Liver (tissue), 3 donors: ENCODE results near the gene MYBPC2.

Experiments
- ATF3 ChIP-seq: IDR thresholded peaks from 2 replicates; pipeline ENCODE4 v1.6.1; 2016; ENCODE audit warnings: antibody characterized with exemption
- CTCF ChIP-seq: fragments of 150-350 bp; IDR thresholded peaks from 2 replicates; pipeline ENCODE4 v1.5.1; 2017; ENCODE audit warnings: improper control_type of control experiment, low read depth, low read length; ENCODE audit not compliant: missing input control
- EGR1 ChIP-seq, 2 donors: IDR thresholded peaks; 2 replicates each; pipeline ENCODE4 v1.6.1; 2016 to 2018; ENCODE audit warnings: antibody characterized with exemption in 2 of 2, low read depth in 2 of 2
- FOXA1 ChIP-seq: IDR thresholded peaks from 2 replicates; pipeline ENCODE4 v1.6.1; 2016; ENCODE audit warnings: antibody characterized with exemption
- FOXA2 ChIP-seq: IDR thresholded peaks from 2 replicates; pipeline ENCODE4 v1.6.1; 2016; ENCODE audit warnings: antibody characterized with exemption
- GABPA ChIP-seq, 2 donors: IDR thresholded peaks in 1 of 2; conservative IDR thresholded peaks in 1 of 2; 2 replicates each; pipeline ENCODE4 v1.6.1; 2016; ENCODE audit warnings: antibody characterized with exemption in 2 of 2, mild to moderate bottlenecking in 1 of 2, moderate library complexity in 1 of 2
- HNF4G ChIP-seq: IDR thresholded peaks from 2 replicates; pipeline ENCODE4 v1.6.1; 2016; ENCODE audit warnings: antibody characterized with exemption
- JUND ChIP-seq, 2 donors: IDR thresholded peaks; 2 replicates each; pipeline ENCODE4 v1.6.1; 2016; ENCODE audit warnings: antibody characterized with exemption in 2 of 2
- MAX ChIP-seq: IDR thresholded peaks from 2 replicates; pipeline ENCODE4 v1.6.1; 2016; ENCODE audit warnings: antibody characterized with exemption
- RAD21 ChIP-seq, 2 donors: IDR thresholded peaks; 2 replicates each; pipeline ENCODE4 v1.6.1; 2016; ENCODE audit warnings: antibody characterized with exemption in 2 of 2, mild to moderate bottlenecking in 2 of 2
- REST ChIP-seq: IDR thresholded peaks from 2 replicates; pipeline ENCODE4 v1.6.1; 2016; ENCODE audit warnings: antibody characterized with exemption, mild to moderate bottlenecking
- TAF1 ChIP-seq: conservative IDR thresholded peaks from 2 replicates; pipeline ENCODE4 v1.6.1; 2016; ENCODE audit warnings: antibody characterized with exemption, mild to moderate bottlenecking
- YY1 ChIP-seq: IDR thresholded peaks from 2 replicates; pipeline ENCODE4 v1.6.1; 2016; ENCODE audit warnings: antibody characterized with exemption, mild to moderate bottlenecking
- ZBTB33 ChIP-seq: IDR thresholded peaks from 2 replicates; pipeline ENCODE4 v1.6.1; 2016; ENCODE audit warnings: antibody characterized with exemption
- donor health status: healthy.
- donor health status: healthy.

GRCh38 chr19:50453243-50453642 lies 20.6 kb downstream of the MYBPC2 start:
- TF ChIP-seq CTCF (no peak), FOXA1 (no peak), YY1 (no peak), TAF1 (no peak), ZBTB33 (no peak), ATF3 (no peak), REST (no peak), RAD21 (IDR thresholded peaks at IDR 0.05) (no peak), HNF4G (no peak), GABPA (IDR thresholded peaks at IDR 0.05 in 1 of 2, conservative IDR thresholded peaks at IDR 0.05 in 1 of 2) (no peak), EGR1 (IDR thresholded peaks at IDR 0.05; ENCODE audit: low read depth in 2 of 2) (no peak), MAX (no peak), JUND (IDR thresholded peaks at IDR 0.05) (no peak), FOXA2 (no peak)
